D721Med (cell line): ENCODE data around the gene THUMPD1.
"Not testable (repeated sequence)": the region's sequence is repeated elsewhere in the genome, so short reads cannot be mapped to it uniquely, and the experiment has no call there.

Experiments
- DNase-seq: peaks from one replicate; pipeline ENCODE4 v3.0.0; 2011; ENCODE audit warnings: low spot score; ENCODE audit not compliant: insufficient read length
- FAIRE-seq: peaks from 2 replicates; lab custom pipeline; 2011; peaks lifted over from hg19 to GRCh38; lab: Jason Lieb, UNC
- TF ChIP-seq, protein P1 (sequence below): IDR thresholded peaks from 2 replicates; pipeline ENCODE4 v1.5.1; 2012; ENCODE audit warnings: mild to moderate bottlenecking, control low read depth; ENCODE audit not compliant: insufficient read depth; ENCODE audit errors: missing control alignments

Gene THUMPD1

DNA sequence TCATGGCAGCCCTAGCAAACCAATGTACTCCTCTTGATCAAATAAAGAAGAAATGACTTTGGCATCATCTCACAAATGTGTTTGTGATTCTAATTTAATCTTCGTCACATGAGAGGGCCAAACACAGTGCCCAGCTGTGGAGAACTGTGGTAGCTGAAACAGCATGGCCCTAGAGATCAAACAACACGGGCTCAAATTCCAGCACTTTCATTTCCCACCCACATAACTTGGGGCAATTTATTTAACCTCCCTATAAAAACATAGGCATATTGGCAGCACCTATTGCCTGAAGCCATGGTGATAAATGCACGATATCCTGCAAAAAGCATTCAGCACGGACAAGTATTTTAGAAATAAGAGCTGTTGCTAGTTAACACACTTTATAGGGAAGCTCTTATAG is 46.6 kb downstream of the THUMPD1 start:
- DNase-seq = no peak
- TF ChIP-seq, protein P1, sequence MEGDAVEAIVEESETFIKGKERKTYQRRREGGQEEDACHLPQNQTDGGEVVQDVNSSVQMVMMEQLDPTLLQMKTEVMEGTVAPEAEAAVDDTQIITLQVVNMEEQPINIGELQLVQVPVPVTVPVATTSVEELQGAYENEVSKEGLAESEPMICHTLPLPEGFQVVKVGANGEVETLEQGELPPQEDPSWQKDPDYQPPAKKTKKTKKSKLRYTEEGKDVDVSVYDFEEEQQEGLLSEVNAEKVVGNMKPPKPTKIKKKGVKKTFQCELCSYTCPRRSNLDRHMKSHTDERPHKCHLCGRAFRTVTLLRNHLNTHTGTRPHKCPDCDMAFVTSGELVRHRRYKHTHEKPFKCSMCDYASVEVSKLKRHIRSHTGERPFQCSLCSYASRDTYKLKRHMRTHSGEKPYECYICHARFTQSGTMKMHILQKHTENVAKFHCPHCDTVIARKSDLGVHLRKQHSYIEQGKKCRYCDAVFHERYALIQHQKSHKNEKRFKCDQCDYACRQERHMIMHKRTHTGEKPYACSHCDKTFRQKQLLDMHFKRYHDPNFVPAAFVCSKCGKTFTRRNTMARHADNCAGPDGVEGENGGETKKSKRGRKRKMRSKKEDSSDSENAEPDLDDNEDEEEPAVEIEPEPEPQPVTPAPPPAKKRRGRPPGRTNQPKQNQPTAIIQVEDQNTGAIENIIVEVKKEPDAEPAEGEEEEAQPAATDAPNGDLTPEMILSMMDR = no peak
- FAIRE-seq = no peak

GRCh38 chr16:20694096-20694495 is 47.5 kb downstream of the THUMPD1 start:
- not testable (repeated sequence) for FAIRE-seq, DNase-seq

DNA sequence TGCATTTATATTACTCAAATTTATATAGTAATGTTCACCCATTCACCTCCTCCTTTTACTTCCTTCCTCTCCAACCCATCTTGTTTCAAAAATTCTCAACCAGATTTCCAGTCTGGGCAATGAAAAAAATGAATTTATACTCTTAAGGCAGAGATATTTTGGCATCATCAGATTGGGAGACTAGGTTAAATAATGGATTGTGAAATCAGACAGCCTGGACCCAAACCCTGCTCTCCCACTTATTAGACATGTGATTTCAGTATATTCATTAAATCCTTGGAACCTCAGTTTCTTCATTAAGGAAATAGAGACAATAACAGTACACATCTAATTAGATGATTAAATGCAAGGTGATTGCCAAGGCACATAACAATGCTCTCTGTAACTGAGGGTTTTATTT is 52.0 kb downstream of the THUMPD1 start:
- no peak for FAIRE-seq
- TF ChIP-seq, protein P1 = no peak
- DNase-seq = no peak

DNA sequence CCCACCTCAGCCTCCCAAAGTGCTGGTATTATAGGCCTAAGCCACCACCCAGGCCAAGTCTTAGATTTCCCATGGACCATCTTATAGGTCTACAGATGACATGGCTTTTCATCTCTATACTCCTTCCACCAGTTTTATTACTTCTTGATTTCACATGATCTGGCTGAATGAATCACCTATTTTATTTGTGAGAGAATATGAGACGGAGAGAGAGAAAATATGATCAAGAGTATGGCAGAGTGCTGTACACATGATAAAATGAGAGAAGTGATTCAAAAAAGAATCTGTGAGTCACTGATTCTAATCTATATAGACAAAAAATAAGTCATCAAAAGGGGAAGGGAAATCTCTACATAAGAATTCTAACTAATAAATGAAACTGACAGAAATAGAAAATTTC is 57.8 kb downstream of the THUMPD1 start:
- no peak for DNase-seq
- TF ChIP-seq, protein P1 = no peak
- no peak for FAIRE-seq
